B cell (primary cell): ENCODE measurements around the gene PLPP3. TPM values are rescaled to one million over a fixed set of nuclear protein-coding genes. Genes with fewer than 3 reads are reported as not detected.

Experiments
- ATAC-seq: fragments of 200-7000 bp; cut with Tn5 transposase; one replicate; pipeline ENCODE4 v1.10.0; 2021; ENCODE audit warnings: low read depth, mild to moderate bottlenecking, moderate number of reproducible peaks, moderate library complexity
- CTCF ChIA-PET: fragments of 350-600 bp; sonication (Branson Sonifier 250); formaldehyde crosslinking; loops from one replicate; lab custom pipeline; 2021; ENCODE audit warnings: antibody characterized with exemption, inconsistent platforms; lab: Charles Lee
- POLR2A ChIA-PET: fragments of 350-600 bp; sonication (Branson Sonifier 250); formaldehyde crosslinking; loops from one replicate; lab custom pipeline; 2021; ENCODE audit warnings: antibody characterized with exemption; lab: Charles Lee
- DNase-seq: peaks from one replicate; pipeline ENCODE4 v3.0.0; 2013
- H2AFZ ChIP-seq: 2 replicates; pipeline ENCODE4 v1.6.1; 2012; ENCODE audit warnings: mild to moderate bottlenecking, low read depth, low read length; ENCODE audit not compliant: insufficient read depth, poor library complexity, severe bottlenecking
- H3K27ac ChIP-seq, 2 donors: 1 replicate in 1 of 2; 2 replicates in 1 of 2; pipeline ENCODE4 v1.5.1; 2012 to 2013; ENCODE audit warnings: low read length in 2 of 2, mild to moderate bottlenecking in 2 of 2, moderate library complexity in 1 of 2
- H3K27me3 ChIP-seq, 4 experiments: fragments of 200-600 bp in 1 of 4; sonication (generic) in 1 of 4; replicated peaks in 1 of 4; 1 replicate in 2 of 4; 2 replicates in 2 of 4; pipeline versions ENCODE4 v1.6.1 to v1.7.0; 2013 to 2016; ENCODE audit warnings: low read length in 3 of 4, mild to moderate bottlenecking in 2 of 4, mixed read lengths in 1 of 4, moderate library complexity in 1 of 4; ENCODE audit not compliant: insufficient read depth in 4 of 4, control insufficient read depth in 3 of 4; ENCODE audit errors: control extremely low read depth in 1 of 4
- H3K36me3 ChIP-seq, 2 experiments: replicated peaks in 1 of 2; 1 replicate in 1 of 2; 2 replicates in 1 of 2; pipeline versions ENCODE4 v1.6.1 to v1.7.1; 2013; ENCODE audit warnings: low read length in 1 of 2; ENCODE audit not compliant: insufficient read depth in 2 of 2, control insufficient read depth in 1 of 2; ENCODE audit errors: control extremely low read depth in 1 of 2, extremely low read depth in 1 of 2
- H3K4me1 ChIP-seq, 2 donors: fragments of 200-600 bp in 1 of 2; sonication (generic) in 1 of 2; 1 replicate in 1 of 2; 2 replicates in 1 of 2; pipeline versions ENCODE4 v1.5.1 to v1.6.1; 2013 to 2017; ENCODE audit warnings: low read length in 2 of 2; ENCODE audit not compliant: control insufficient read depth in 2 of 2, insufficient read depth in 2 of 2
- H3K4me2 ChIP-seq: replicated peaks from 2 replicates; pipeline ENCODE3; 2012; ENCODE audit warnings: mild to moderate bottlenecking, low read depth, low read length; ENCODE audit not compliant: poor library complexity, severe bottlenecking
- H3K4me3 ChIP-seq, 5 experiments: fragments of 200-600 bp in 1 of 5; sonication (generic) in 1 of 5; 1 replicate in 3 of 5; 2 replicates in 2 of 5; pipeline versions ENCODE4 v1.5.1 to v1.7.0; 2011 to 2016; ENCODE audit warnings: low read length in 4 of 5, mild to moderate bottlenecking in 4 of 5, low read depth in 2 of 5, control low read depth in 1 of 5, moderate library complexity in 1 of 5; ENCODE audit not compliant: insufficient read depth in 1 of 5; ENCODE audit errors: control extremely low read depth in 1 of 5, extremely low read depth in 1 of 5
- H3K79me2 ChIP-seq: fragments of 200-600 bp; sonication (generic); one replicate; pipeline ENCODE4 v1.6.0; 2016; ENCODE audit warnings: low read length; ENCODE audit not compliant: control insufficient read depth, insufficient read depth
- H3K9ac ChIP-seq: fragments of 200-600 bp; sonication (generic); 2 replicates; pipeline ENCODE4 v1.6.1; 2017; ENCODE audit warnings: mild to moderate bottlenecking, low read length, moderate library complexity
- H3K9me3 ChIP-seq, 3 donors: one replicate each; pipeline versions ENCODE4 v1.6.1 to v1.7.1; 2013; ENCODE audit warnings: low read length in 2 of 3; ENCODE audit not compliant: control insufficient read depth in 2 of 3, insufficient read depth in 1 of 3; ENCODE audit errors: control extremely low read depth in 1 of 3
- H4K20me1 ChIP-seq: 2 replicates; pipeline ENCODE4 v1.6.0; 2012; ENCODE audit warnings: mild to moderate bottlenecking, low read length; ENCODE audit not compliant: insufficient read depth, control insufficient read depth, poor library complexity, severe bottlenecking
- H3K27ac Mint-ChIP-seq: one replicate; pipeline ENCODE4 v1.8.0; 2021; ENCODE audit warnings: mixed read lengths
- H3K27me3 Mint-ChIP-seq: one replicate; pipeline ENCODE4 v1.8.0; 2021; ENCODE audit warnings: mixed read lengths
- H3K4me1 Mint-ChIP-seq: one replicate; pipeline ENCODE4 v1.8.0; 2021; ENCODE audit warnings: mixed read lengths
- H3K4me3 Mint-ChIP-seq: one replicate; pipeline ENCODE4 v1.8.0; 2021; ENCODE audit warnings: mixed read lengths
- H3K9me3 Mint-ChIP-seq: one replicate; pipeline ENCODE4 v1.8.0; 2022; ENCODE audit warnings: mixed read lengths; ENCODE audit not compliant: insufficient read depth
- CTCF ChIP-seq: fragments of 200-600 bp; IDR thresholded peaks from one replicate; pipeline ENCODE4 v1.8.0; 2022; ENCODE audit warnings: antibody characterized with exemption, mild to moderate bottlenecking
- EZH2 ChIP-seq: IDR thresholded peaks from 2 replicates; pipeline ENCODE4 v1.6.1; 2012; ENCODE audit warnings: borderline replicate concordance, low read depth, mild to moderate bottlenecking, moderate library complexity, low read length; ENCODE audit not compliant: insufficient read depth, poor library complexity, severe bottlenecking
- WGBS: methylation state at CpG from one replicate; pipeline ENCODE4 v1.1.5; 2013; ENCODE audit warnings: missing lambda C conversion rate; ENCODE audit not compliant: insufficient coverage; 5-methylcytosine and 5-hydroxymethylcytosine counted together
- intact Hi-C: fragments of 100-400 bp; cut with micrococcal nuclease; formaldehyde crosslinking; loops from one replicate; pipeline ENCODE4 v1.10.0; 2022
- polyA plus RNA-seq: library from polyadenylated mRNA; depleted of rRNA; stranded (reverse); fragments of >200 nt; gene quantifications from 2 replicates; pipeline ENCODE4 v1.2.3, GENCODE V29; 2012
- total RNA-seq, 2 donors: library from RNA; stranded (reverse); fragments of 120-200 nt in 1 of 2; gene quantifications; 1 replicate in 1 of 2; 2 replicates in 1 of 2; pipeline versions ENCODE4 v1.2.3 to v1.2.4, GENCODE V29; 2013 to 2022

Gene PLPP3
- total and polyA plus RNA-seq, 2 donors (not counting 1 experiment from before 2014, with no cell fraction given), result 1.8 to 2.9 TPM

- Histone ChIP-seq H3K27me3 (no peaks in the 10 kb centered on the region), H3K79me2 (no peaks in the 10 kb centered on the region), H2AFZ (no peak overlapping the region), H3K4me2 (peak overlapping the region; percentile 45), H3K4me3 (no peak overlapping the region), H4K20me1 (no peaks in the 10 kb centered on the region), H3K27ac (no peak overlapping the region), H3K36me3 (no peaks in the 10 kb centered on the region), H3K4me1 (peaks cover 15 to 17% of the 10 kb centered on the region in 2 donors), H3K9ac (no peak overlapping the region), H3K9me3 (no peaks in the 10 kb centered on the region)
- DNase-seq (peak; percentile 53), ATAC-seq (peak; percentile 90)
- ChIA-PET POLR2A (interaction anchor here (1.3 kb wide), 1 partner anchor 10 kb away, joined by 3 read pairs; no protein-coding TSS in a partner anchor), CTCF (interaction anchor here (1.0 kb wide), 1 partner anchor 68 kb away, joined by 3 read pairs; no protein-coding TSS in a partner anchor)
- TF ChIP-seq CTCF, result no peak
- no peak for TF ChIP-seq EZH2
- Mint-ChIP-seq H3K27me3 (no peaks in the 10 kb centered on the region), H3K9me3 (no peaks in the 10 kb centered on the region), H3K27ac (peak overlapping the region; percentile 55), H3K4me1 (peaks cover 25% of the 10 kb centered on the region), H3K4me3 (peak overlapping the region; percentile 64)
- 25% methylated on average over 2 of the region's 7 CpGs for WGBS
- intact Hi-C loops, result loop anchor here (5.0 kb wide), 1 partner anchor 39 kb away; no protein-coding TSS in a partner anchor
Measured at GRCh38 chr1:56516539-56517252, 62.7 kb downstream of the PLPP3 start.

- DNase-seq, result no peak
- H3K27ac Mint-ChIP-seq, result no peak overlapping the region
- Histone ChIP-seq H4K20me1 (no peaks in the 10 kb centered on the region), H3K79me2 (no peaks in the 10 kb centered on the region), H3K27me3 (no peaks in the 10 kb centered on the region), H3K9me3 (no peaks in the 10 kb centered on the region), H3K36me3 (no peaks in the 10 kb centered on the region), H3K4me1 (peaks cover 15 to 17% of the 10 kb centered on the region in 2 donors), H3K9ac (no peak overlapping the region), H3K4me2 (peak overlapping the region; percentile 45), H2AFZ (no peak overlapping the region), H3K27ac (no peak overlapping the region), H3K4me3 (no peak overlapping the region)
- ATAC-seq, result no peak
- CTCF ChIA-PET, result no interaction called here
- TF ChIP-seq EZH2 (no peak), CTCF (no peak)
- WGBS, result 67% methylated on average over 2 of the region's 4 CpGs
- H3K4me3 Mint-ChIP-seq, result no peak overlapping the region
- H3K27me3 Mint-ChIP-seq, result no peaks in the 10 kb centered on the region
- H3K4me1 Mint-ChIP-seq, result peaks cover 21% of the 10 kb centered on the region
- intact Hi-C loops, result loop anchor here (5.0 kb wide), 1 partner anchor 39 kb away; no protein-coding TSS in a partner anchor
- H3K9me3 Mint-ChIP-seq, result no peaks in the 10 kb centered on the region
- POLR2A ChIA-PET, result interaction anchor here (1.3 kb wide), 1 partner anchor 11 kb away, joined by 3 read pairs; no protein-coding TSS in a partner anchor
Measured at GRCh38 chr1:56515898-56516538, 63.3 kb downstream of the PLPP3 start.
